Activated CD4-positive, alpha-beta T cell treated with anti-CD3 and anti-CD28 coated beads for 4 hours (primary cell): ENCODE results near the gene FBXO5.
A peak's percentile ranks its signal among the peaks of the same experiment; 100 is the strongest.
"Not testable (repeated sequence)": the region's sequence is repeated elsewhere in the genome, so short reads cannot be mapped to it uniquely, and the experiment has no call there.

ENCODE experiments used
- DNase-seq, 2 donors: peaks; one replicate each; pipeline ENCODE4 v3.0.0-alpha.2; 2020

Gene FBXO5

DNA sequence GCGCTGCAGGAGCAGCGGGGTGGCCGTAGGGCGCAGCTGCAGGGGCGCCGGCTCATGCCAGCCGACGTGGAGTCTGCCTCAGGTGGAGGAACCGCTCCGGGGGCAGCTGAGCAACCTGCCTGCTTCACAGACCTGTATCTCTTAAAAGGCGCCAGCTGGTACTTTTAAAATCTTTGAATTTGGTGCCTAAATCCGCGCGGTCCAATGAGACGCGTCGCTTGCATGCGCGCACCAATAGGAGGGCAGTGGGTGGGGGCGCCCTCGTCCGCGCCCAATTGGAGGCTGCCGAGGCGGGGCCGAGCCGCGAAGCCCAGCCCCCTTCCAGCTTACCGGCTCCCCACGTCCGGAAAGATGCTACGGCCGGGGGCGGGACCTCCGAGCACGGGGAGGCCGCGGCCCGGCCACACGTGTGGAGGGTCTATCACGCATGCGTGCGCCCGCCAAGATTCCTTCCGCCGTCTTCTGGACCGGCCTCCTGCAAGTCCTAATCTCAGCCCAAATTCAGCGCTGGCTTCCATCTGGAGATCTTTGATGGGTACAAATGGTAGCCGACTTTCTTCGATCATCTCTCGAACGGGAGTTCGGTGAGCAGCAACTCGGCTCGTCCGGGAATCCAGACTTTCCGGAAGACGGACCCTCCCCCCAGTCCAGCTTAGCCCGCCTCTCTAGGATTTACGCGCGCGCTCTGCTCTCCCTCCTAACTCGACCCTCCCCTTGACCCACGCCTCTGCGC, at the start of gene FBXO5:
Gene FBXO5 (minus strand): TSS at position 138 of the 733 bp plus-strand sequence. CDS start 82 bp downstream, at position 56.
- DNase-seq, result peak; percentile 94 to 97

- no peak for DNase-seq
Observed at GRCh38 chr6:153032255-153032882, 49.5 kb upstream of the FBXO5 start.

- DNase-seq, result no peak
Observed at GRCh38 chr6:153031335-153031955, 48.6 kb upstream of the FBXO5 start.

GRCh38 chr6:153028963-153029362, 46.1 kb upstream of the FBXO5 start:
- no peak for DNase-seq

DNA sequence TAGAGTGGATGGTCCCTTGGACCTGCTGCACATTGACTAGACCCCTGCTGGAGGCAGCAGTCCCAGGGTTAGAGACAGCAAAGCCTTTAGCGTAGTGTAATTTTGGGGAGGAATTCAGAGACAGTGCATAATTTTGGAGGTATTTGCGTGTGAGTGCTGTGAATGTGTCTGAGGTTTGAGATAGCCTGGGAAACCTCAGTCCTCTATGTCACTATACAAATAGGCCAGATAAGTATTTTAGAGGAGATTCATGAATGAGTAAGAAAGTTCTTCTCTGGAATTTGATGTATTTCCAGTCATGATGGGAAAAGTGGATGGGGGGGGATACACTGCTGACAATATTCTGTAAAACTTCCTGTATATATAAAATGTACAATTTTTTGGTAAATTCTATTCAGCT, 45.4 kb upstream of the FBXO5 start:
- no peak for DNase-seq

- no peak for DNase-seq
Observed at GRCh38 chr6:153027480-153027879, 44.6 kb upstream of the FBXO5 start.

- no peak for DNase-seq
Observed at GRCh38 chr6:153024709-153025017, 41.8 kb upstream of the FBXO5 start.

DNA sequence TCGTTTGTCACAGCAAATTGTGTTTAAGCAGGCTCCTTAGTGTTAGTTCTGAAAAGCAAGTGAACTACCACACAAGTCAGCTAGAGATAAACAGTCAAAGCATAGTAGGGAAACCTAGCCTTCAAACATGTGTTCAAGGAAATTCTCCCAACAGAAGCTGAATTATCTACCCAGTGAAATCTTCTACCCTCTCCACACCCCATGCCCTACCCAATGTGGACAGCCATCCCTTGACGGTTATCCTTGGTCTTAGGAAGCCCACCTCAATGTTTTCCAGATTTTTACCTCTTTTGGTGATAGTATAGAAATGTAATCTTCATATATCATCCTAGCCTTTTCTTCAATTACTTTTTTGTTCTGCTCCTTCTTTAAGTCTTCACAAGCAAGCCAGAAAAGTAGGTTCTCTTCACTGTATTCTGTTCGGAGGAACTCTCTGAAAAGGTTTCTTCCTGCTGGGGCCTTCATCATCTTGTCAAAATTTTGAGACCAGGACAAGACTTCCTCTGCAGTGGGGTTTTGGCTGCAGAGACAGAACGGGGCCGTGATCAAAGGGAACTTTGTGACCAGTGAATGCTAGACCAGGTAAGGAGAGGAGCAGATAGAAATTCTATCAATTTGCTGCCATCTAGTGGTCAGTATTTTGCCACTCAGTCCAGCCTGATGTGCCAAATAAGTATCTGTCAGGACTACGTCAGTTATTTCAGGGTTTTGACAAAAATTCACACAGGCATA, 41.3 kb upstream of the FBXO5 start:
- DNase-seq, result peak; percentile 11 to 46

- no peak for DNase-seq
Observed at GRCh38 chr6:153018355-153018754, 35.5 kb upstream of the FBXO5 start.

DNA sequence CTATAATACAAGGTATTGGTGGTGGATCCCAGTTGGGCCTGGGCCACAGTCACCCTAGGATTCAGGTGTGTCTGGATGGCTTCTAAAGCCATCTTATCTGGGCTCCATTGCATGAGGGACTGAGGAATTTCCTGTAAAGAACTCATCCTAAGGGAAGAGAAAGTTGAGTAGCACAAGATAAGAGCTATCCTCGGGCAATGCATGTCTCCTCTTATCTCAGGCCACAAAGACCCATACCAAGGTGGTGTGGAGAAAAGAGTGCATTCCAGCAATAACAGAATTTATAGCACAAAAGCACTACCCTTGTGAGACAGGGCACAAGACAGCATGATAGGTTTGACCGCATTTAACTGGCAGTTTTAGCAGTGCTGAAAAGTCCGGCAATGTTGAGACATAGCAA, 34.0 kb upstream of the FBXO5 start:
- no peak for DNase-seq

- no peak for DNase-seq
Observed at GRCh38 chr6:153015094-153015640, 32.3 kb upstream of the FBXO5 start.

- DNase-seq, result no peak
Observed at GRCh38 chr6:153013438-153013837, 30.6 kb upstream of the FBXO5 start.

DNA sequence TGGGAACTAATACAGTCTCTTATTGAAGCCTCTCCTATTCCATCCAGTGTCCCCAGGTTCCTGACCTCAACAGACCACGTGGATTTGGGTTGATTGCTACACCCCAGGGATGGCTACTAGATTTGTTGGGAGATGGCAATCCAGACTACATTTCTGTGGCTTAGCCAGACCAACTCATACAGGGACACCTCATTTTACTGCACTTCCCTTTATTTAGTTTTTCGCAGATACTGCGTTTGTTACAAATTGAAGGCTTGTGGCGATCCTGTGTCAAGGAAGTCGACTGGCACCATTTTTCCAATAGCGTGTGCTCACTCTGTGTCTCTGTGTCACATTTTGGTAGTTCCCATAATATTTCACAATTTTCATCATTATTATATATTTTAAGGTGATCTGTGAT, 30.0 kb upstream of the FBXO5 start:
- DNase-seq, result no peak

DNA sequence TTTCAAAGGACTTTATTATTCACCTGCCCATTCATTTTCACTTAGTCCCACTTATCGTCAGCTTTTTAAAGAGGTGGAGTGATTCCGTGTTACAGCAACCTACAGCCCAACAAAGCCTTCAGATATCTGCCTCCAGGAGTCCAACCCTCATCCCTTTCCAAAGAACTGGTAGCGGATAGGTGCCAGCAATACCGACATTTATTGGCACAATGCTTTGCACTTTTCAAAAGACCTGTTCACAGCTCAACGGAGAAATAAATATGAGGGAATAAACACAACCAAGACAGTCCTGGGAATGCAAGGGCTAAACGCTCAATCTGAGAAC, 20.5 kb upstream of the FBXO5 start:
- no peak for DNase-seq

DNA sequence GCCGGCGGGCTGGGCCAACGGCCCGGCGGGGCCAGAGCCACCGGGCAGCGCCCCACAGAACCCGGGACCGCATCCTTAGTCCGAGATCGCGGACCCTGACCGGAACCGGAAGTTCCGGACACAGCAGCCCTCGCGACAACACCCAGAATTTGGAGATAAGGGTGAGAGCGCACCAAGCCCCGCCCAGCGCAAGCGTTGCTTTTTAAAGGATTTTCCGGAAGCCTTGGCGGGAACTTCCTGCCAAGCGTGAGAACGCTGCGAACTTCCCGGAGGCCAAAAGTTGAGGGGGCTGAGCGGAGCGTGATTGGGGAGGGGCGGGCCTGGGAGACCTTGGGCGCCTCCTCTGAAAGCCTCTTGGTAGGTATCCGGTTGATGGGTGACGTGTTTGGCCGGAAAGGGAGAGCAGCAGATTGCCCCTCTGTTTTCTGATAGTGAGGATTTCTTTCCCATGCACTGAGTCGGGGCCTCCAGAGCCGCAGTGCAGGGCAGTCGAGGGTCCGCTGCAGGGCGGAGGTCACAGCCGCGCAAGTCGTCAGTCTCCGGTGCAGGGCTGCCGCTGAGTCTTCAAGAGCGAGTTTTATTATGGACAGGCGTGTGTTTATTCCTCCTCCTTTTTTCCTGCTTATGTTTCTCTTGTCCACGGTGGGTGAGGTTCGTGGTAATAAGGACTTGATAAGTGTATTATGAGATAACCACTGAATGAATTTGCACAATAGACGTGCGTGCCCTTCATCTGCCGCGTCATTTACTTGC, 19.9 kb upstream of the FBXO5 start, which contains the start of gene MTRF1L:
Gene MTRF1L (minus strand): TSS at position 97 of the 753 bp plus-strand sequence. CDS start 24 bp downstream, at position 73.
- DNase-seq, result peak; percentile 81 to 82

GRCh38 chr6:153001767-153002612, 19.1 kb upstream of the FBXO5 start:
- DNase-seq, result peak; percentile 10 to 13

- not testable (repeated sequence) for DNase-seq
Observed at GRCh38 chr6:153000790-153001189, 17.9 kb upstream of the FBXO5 start.

- no peak for DNase-seq
Observed at GRCh38 chr6:153000243-153000642, 17.4 kb upstream of the FBXO5 start.

DNA sequence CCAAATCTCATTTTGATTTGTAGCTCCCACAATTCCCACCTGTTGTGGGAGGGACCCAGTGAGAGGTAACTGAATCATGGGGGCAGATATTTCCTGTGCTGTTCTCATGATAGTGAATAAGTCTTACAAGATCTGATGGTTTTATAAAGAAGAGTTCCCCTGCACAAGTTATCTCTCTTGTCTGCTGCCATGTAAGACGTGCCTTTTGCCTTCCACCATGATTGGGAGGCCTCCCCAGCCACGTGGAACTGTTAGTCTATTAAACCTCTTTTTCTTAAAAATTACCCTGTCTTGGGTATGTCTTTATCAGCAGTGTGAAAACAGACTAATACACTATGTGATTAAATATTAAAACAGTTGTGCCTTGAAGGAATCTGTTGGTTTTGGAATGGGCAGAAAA, 16.7 kb upstream of the FBXO5 start:
- DNase-seq, result not testable (repeated sequence)

- no peak for DNase-seq
Observed at GRCh38 chr6:152993847-152994246, 11.0 kb upstream of the FBXO5 start.

- no peak for DNase-seq
Observed at GRCh38 chr6:152993431-152993830, 10.6 kb upstream of the FBXO5 start.

DNA sequence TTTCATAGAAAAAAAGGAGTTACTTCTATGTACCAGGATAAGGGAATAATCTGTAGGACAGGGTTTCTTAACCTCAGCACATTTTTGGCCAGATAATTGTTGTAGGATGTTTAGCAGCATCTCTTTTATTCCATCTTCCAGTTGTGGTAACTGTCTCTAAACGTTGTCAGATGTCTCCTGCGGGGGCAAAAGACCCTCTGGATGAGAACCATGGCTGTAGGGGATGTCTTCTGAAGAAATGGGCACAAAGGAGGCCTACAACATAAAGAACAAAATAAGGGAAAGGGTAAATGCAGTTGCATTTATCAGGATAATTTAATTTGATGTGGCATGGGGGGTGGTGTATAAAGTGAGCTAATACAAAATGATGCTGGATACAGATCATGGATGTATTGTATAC, 4.1 kb upstream of the FBXO5 start:
- DNase-seq, result no peak
